Measurements from ENCODE around the gene RBM41.

Gene RBM41

GRCh38 chrX:107014936-107015335 lies 103.7 kb downstream of the RBM41 start:
- H3K27ac ChIP-seq, result no peak overlapping the region
- TF ChIP-seq CTCF (conservative IDR thresholded peaks at IDR 0.05), result no peak

Measured in VCaP (cell line).